ENCODE data around the gene ACAP3. TPM values are rescaled to one million over a fixed set of nuclear protein-coding genes. Genes with fewer than 3 reads are reported as not detected.

The ACAP3 gene
- total RNA-seq, 1 experiment from 2014 or later: 42.2 TPM

DNA sequence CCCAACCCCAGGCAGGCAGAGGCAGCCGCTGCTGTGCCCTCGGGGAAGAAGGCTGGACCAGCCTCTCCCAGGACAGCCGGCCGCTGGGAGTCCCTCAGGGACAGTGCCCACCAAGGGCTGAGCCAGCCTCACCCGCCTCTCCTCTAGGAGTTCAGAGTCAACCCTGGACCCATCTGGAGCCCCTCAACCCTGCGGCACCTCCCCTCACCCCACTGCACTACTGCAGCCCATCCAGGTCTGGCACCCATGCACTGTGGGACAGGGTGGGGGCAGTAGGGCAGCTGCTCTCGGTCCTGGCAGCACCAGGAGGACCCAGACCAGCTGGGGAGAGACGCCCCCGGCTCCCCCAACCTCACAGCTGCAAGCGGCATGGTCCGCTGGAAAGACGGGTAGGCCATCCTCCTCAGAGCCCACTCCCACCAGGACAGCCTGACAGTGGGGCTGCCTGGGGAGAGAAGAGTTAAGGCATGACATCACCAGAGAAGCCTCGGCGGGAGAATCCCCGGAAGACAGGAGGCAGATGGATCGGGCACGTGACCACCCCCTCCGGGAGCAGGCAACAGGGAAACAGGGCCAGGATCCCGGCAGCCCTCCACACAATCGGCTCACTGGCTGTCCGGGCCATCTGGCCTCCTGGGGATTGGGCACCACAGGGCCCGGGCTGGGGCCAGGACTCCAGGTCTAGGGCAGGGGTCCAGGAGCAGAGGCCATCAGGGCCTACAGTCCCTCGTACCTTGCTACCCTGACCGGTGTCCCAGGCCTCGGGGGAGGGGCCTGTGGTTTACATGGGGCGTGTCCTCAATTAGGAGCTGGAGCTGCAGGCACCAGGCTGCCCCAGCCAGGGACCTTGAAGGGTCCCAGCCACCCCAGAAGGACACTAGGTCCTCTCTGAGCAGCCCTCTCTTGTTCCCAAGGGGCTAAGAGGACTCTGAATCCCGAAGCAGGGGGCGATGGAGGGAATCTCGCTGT lies 3.1 kb downstream of the ACAP3 start (continued):
- TF ChIP-seq, protein P1, sequence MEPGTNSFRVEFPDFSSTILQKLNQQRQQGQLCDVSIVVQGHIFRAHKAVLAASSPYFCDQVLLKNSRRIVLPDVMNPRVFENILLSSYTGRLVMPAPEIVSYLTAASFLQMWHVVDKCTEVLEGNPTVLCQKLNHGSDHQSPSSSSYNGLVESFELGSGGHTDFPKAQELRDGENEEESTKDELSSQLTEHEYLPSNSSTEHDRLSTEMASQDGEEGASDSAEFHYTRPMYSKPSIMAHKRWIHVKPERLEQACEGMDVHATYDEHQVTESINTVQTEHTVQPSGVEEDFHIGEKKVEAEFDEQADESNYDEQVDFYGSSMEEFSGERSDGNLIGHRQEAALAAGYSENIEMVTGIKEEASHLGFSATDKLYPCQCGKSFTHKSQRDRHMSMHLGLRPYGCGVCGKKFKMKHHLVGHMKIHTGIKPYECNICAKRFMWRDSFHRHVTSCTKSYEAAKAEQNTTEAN (CRISPR knock-in tag; IDR thresholded peaks at IDR 0.05): no peak
- no peak for TF ChIP-seq ZBTB21 (CRISPR knock-in tag; IDR thresholded peaks at IDR 0.05; ENCODE audit: borderline replicate concordance)
- TF ChIP-seq, protein P2, sequence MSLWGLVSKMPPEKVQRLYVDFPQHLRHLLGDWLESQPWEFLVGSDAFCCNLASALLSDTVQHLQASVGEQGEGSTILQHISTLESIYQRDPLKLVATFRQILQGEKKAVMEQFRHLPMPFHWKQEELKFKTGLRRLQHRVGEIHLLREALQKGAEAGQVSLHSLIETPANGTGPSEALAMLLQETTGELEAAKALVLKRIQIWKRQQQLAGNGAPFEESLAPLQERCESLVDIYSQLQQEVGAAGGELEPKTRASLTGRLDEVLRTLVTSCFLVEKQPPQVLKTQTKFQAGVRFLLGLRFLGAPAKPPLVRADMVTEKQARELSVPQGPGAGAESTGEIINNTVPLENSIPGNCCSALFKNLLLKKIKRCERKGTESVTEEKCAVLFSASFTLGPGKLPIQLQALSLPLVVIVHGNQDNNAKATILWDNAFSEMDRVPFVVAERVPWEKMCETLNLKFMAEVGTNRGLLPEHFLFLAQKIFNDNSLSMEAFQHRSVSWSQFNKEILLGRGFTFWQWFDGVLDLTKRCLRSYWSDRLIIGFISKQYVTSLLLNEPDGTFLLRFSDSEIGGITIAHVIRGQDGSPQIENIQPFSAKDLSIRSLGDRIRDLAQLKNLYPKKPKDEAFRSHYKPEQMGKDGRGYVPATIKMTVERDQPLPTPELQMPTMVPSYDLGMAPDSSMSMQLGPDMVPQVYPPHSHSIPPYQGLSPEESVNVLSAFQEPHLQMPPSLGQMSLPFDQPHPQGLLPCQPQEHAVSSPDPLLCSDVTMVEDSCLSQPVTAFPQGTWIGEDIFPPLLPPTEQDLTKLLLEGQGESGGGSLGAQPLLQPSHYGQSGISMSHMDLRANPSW (CRISPR knock-in tag; conservative IDR thresholded peaks at IDR 0.05; ENCODE audit: low read depth): no peak
- no peak for TF ChIP-seq ZNF263 (CRISPR knock-in tag; IDR thresholded peaks at IDR 0.05; ENCODE audit: low read depth)
- TF ChIP-seq, protein P3, sequence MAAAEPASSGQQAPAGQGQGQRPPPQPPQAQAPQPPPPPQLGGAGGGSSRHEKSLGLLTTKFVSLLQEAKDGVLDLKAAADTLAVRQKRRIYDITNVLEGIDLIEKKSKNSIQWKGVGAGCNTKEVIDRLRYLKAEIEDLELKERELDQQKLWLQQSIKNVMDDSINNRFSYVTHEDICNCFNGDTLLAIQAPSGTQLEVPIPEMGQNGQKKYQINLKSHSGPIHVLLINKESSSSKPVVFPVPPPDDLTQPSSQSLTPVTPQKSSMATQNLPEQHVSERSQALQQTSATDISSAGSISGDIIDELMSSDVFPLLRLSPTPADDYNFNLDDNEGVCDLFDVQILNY (CRISPR knock-in tag; IDR thresholded peaks at IDR 0.05): peak; percentile 64
- no peak for TF ChIP-seq CBFB (CRISPR knock-in tag; IDR thresholded peaks at IDR 0.05; ENCODE audit: low read depth)
- no peak for TF ChIP-seq MYBL2 (CRISPR knock-in tag; IDR thresholded peaks at IDR 0.05)
- TF ChIP-seq CREB1 (CRISPR knock-in tag; IDR thresholded peaks at IDR 0.05): no peak
- TF ChIP-seq ZNF121 (CRISPR knock-in tag; IDR thresholded peaks at IDR 0.05): no peak
- TF ChIP-seq MLX (CRISPR knock-in tag; IDR thresholded peaks at IDR 0.05): no peak
- TF ChIP-seq NR2C2 (CRISPR knock-in tag; IDR thresholded peaks at IDR 0.05): no peak
- TF ChIP-seq NR1H2 (CRISPR knock-in tag; IDR thresholded peaks at IDR 0.05): no peak
- no peak for TF ChIP-seq FOXP4 (CRISPR knock-in tag; IDR thresholded peaks at IDR 0.05)
- TF ChIP-seq NFE2L1 (CRISPR knock-in tag; IDR thresholded peaks at IDR 0.05): no peak
- TF ChIP-seq ESRRA (CRISPR knock-in tag; IDR thresholded peaks at IDR 0.05; ENCODE audit: borderline replicate concordance): no peak
- TF ChIP-seq ZNF532 (CRISPR knock-in tag; IDR thresholded peaks at IDR 0.05; ENCODE audit: borderline replicate concordance): no peak
- TF ChIP-seq SMAD3 (CRISPR knock-in tag; IDR thresholded peaks at IDR 0.05; ENCODE audit: borderline replicate concordance): no peak
- TF ChIP-seq HMGXB4 (CRISPR knock-in tag; IDR thresholded peaks at IDR 0.05): no peak
- no peak for TF ChIP-seq ZNF317 (CRISPR knock-in tag; IDR thresholded peaks at IDR 0.05; ENCODE audit: borderline replicate concordance, low read depth)
- no peak for TF ChIP-seq CREM (CRISPR knock-in tag; IDR thresholded peaks at IDR 0.05)
- TF ChIP-seq ZNF423 (CRISPR knock-in tag; IDR thresholded peaks at IDR 0.05): peak; percentile 54
- TF ChIP-seq GTF2I (CRISPR knock-in tag; conservative IDR thresholded peaks at IDR 0.05): no peak

Measured in WTC11 (cell line).